AG09319 (cell line): Measurements from ENCODE around the gene CCDC127.
"Not testable (repeated sequence)": the region's sequence is repeated elsewhere in the genome, so short reads cannot be mapped to it uniquely, and the experiment has no call there.

ENCODE experiments used
- DNase-seq: peaks from one replicate; pipeline ENCODE4 v3.0.0-alpha.2; 2010; ENCODE audit warnings: low read depth; ENCODE audit errors: extremely low read depth
- CTCF ChIP-seq: IDR thresholded peaks from 2 replicates; pipeline ENCODE4 v1.5.1; 2011; ENCODE audit warnings: low read depth, mild to moderate bottlenecking, inconsistent platforms, low read length, moderate library complexity

Gene CCDC127

GRCh38 chr5:230711-231110 lies 12.8 kb upstream of the CCDC127 start:
- no peak for TF ChIP-seq CTCF
- DNase-seq = no peak

GRCh38 chr5:228886-229285 lies 10.9 kb upstream of the CCDC127 start:
- no peak for DNase-seq
- TF ChIP-seq CTCF = no peak

GRCh38 chr5:227375-227774 lies 9.4 kb upstream of the CCDC127 start:
- DNase-seq = not testable (repeated sequence)

GRCh38 chr5:225334-225733 lies 7.4 kb upstream of the CCDC127 start:
- DNase-seq = no peak
- no peak for TF ChIP-seq CTCF

GRCh38 chr5:223791-224190 lies 5.8 kb upstream of the CCDC127 start:
- DNase-seq = no peak

GRCh38 chr5:222951-223715 lies 5.2 kb upstream of the CCDC127 start:
- not testable (repeated sequence) for DNase-seq

More at GRCh38 chr5:223791-224190, 5.8 kb upstream of the CCDC127 start:
- TF ChIP-seq CTCF = no peak

GRCh38 chr5:219991-220390 lies 2.0 kb upstream of the CCDC127 start:
- DNase-seq = no peak
- TF ChIP-seq CTCF = no peak

- DNase-seq = no peak
- TF ChIP-seq CTCF = no peak
Measured at GRCh38 chr5:219460-219863, 1.5 kb upstream of the CCDC127 start.
